ENCODE results near the gene HLCS.
"Not testable (repeated sequence)": the region's sequence is repeated elsewhere in the genome, so short reads cannot be mapped to it uniquely, and the experiment has no call there.

HLCS gene

DNA sequence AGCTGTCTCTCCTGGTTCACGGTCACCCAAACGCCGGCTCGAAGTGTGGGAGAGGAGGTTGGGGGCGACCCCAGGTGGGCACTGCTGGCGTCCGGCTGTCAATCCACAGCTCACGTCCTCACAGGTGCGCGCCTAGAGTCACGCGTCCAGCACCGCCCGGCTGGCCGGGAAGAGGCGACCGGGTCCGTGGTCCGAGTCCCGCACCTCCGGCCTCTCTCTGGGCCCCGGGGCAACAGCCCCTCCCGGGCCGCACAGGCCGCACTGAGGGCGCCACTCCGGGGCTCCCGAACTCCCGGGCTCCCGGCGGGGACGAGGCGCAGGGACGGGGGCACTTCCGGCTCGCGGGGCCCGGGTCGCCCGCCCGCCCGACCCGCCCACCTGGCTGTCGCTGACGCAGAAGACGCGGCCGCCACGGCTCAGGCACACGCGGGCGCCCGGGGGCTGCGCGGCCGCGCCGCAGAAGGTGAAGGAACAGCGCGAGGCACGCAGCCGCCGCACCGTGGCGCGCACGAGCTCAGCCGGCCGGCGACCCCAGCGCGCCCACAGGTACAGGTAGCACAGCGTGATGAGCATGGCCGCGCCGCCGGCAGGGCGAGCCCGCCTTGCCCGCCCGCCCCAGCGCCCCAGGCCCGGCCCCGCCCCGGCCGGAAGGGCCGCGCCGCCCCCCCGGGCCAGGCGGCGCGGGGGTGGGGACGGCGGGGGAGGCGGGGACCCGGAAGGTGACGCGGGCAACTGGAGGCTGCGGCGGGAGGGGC lies at the start of gene HLCS:
Gene HLCS, minus strand, starts transcription at position 604 of the 755 bp plus-strand sequence. Its CDS starts 31 bp downstream, at position 573.
- peak; percentile 87 for DNase-seq

DNA sequence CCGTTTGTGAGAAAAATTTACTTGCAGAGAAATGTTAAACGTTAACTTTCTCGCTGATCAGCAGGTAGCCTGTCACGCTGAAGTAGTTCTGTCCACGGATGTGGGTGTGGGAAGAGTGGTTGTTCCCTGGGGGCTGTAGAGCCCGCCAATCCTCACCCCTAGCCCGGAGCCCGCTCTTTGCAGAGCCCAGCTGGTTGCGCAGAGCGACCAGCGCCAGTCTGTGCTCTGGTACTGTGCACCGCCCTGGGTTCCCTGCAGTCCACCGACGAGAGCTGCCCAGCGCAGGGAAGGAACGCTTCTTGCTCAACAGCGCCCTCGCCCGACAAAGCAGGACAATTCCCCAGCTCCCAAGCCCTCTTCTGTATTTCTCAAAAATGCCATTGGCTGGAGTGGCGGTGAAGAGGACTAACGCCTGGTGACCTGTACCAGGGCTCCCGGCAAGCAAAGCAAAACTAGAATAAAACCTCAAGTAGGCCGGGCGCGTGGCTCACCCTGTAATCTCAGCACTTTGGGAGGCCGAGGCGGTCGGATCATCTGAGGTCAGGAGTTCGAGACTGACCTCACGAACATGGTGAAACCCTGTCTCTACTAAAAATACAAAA lies 43.4 kb upstream of the HLCS start:
- peak; percentile 87 for DNase-seq

DNA sequence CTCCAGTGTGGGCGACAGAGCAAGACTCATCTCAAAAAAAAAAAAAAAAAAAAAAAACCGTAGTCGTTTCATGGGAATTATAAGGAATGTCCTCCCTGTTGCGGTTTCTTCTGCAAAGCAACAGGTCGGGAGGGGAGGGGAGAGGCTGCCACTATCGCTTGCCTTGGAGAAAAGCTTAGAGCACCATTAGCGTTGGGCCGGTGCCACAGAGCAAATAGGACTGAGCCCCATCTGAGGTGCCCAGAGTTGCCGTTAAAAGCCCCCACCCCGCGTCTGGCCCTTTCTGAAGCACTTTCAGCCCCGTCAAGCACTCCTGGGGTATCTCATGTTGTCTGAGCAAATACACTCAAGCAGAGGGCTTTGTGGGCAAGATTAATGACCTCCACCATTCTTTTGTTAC lies 42.3 kb upstream of the HLCS start:
- peak; percentile 95 for DNase-seq

DNA sequence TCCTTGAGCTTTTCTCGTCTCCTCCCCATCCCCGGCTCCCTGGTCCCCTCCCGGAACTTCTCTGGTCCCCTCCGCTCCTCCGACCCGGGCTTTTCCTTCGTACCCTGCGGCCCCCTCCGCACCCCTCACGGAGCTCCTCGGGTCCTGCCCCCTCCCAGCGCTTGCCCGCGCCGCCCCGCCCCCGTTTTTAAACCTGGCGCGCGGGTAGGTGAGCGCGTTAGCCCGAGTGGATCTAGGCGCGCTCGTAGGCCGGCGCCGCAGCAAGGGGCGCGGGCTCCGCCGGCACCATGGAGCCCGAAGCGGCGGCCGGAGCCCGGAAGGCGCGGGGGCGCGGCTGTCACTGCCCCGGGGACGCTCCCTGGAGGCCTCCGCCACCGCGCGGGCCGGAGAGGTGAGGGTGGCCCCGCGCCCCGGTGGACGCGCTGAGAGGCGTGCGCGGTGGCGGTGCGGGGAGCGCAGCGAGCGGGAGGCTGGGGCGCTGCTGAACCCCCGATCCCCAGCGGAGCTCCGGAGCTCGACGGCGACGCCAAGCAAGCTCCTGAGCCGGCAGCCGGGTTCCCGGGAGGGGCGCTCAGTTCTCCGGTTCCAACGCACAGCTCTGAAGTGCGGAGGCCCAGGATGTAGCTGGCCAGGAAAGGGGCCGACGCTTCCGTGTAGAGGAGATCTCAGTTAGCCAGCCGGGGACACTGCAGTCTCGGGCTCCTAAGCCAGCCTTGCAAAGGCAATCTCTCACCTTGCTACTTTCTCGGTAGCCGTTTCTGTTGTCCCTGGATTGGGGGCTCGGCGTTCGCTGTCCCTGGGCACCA lies 40.2 kb upstream of the HLCS start, which contains the start of gene RIPPLY3:
Gene RIPPLY3, plus strand, starts transcription at position 217 of the 806 bp plus-strand sequence. Its CDS starts 71 bp downstream, at position 288.
- DNase-seq = peak; percentile 55

DNA sequence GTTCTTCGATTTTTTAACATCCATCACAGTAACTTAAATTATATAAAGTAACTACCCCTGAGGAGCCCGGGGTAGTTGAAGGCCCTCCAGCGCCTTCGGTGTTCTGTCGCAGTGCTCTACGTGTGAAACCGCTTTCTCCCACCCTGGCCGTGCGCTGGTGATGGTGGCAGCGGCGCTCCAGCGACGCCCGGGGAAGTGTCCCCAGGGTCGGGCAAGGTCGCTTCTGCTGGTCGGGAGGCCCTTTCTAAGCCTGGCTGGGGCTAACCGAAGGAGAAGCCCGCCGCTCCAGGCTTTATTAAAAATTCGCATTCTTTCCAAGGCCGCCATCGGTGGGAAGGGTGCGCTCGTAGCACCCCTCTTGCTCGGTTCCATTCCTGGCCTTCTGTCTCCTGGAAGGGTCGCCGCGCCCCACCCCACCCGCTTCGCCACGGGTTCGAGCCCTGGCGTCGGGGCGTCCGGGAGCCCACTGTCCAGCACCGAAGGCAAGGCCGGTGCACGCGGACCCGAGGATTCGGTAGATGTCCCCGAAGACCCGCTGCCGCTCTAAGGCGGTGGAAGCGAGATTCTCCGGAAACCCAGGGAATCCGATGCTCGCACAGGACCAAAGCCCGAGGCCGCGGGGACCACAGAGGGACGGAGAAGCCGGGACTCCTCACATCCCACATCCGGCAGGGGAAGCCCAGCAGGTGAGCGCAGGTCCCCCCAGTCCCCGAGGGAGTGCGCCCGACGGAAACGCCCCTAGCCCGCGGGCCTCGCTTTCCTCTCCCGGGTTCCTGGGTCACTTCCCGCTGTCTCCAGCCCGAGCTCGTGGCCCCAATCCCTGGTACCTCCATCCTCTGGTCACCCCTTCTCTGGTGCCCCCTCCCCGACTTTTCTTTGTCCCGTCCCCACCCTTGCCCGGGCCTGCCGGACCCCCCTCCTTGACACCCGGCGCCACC lies 39.3 kb upstream of the HLCS start:
- no peak for DNase-seq

DNA sequence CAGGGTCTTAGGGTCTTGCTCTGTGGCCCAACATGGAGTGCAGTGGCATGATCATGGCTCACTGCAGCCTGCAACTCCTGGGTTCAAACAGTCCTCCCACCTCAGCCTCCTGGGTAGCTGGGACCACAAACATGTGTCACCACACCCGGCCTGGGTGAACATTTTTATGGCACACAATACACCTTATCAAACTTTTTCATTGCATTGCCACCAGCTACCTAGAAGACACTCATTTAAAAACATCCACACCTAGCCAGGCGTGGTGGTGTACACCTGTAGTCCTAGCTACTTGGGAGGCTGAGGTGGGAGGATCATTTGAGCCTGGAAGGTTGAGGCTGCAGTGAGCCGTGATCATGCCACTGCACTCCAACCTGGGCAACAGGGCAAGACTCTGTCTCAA lies 37.4 kb upstream of the HLCS start:
- not testable (repeated sequence) for DNase-seq

DNA sequence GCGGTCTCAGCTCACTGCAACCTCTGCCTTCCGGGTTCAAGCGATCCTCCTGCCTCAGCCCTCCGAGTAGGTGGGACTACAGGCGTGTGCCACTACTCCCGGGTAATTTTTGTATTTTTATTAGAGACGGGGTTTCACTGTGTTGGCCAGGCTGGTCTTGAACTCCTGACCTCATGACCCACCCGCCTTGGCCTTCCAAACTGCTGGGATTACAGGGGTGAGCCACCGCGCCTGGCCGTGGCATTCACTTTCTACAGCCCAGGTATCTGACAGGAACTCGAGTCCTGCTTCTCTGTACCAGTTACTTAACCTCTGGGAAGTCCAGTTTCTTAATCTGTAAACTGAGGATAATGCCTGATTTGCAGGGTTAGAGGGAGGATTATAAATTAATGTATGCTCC lies 36.4 kb upstream of the HLCS start:
- not testable (repeated sequence) for DNase-seq

DNA sequence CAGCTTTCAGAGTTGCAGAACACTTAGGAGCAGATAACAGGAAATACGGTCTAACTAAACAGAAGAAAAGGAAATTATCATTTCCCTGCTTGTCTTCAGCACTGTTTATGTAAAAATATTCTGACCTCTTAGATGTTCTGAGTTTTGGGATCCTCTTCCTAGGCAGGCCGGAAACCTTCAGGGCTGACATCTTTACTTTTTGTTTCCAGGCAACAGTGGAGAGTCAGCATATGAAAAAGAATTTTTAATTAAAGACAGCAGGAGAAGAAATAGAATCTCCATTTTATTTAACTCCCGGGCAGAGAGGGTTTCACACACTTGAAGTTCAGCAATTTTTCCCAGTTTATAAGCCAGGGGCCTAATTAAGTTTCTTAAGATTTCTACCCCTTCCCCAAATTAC lies 35.0 kb upstream of the HLCS start:
- no peak for DNase-seq

DNA sequence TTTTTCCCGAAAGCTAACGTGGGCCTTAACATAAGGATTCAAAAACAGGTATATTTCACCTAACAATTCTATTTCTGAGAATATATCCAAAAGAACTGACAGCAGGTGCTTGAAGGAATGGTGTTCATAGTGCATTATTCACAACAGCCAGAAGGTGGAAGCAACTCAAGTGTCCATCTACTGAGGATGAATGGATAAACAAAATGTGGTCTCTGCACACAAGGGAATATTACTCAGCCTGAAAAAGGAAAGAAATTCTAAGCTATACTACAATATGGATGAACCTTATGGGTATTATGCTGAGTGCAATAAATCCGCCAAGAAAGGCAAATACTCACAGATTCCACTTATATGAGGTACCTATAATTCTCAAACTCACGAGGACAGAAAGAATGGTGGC lies 33.9 kb upstream of the HLCS start:
- DNase-seq = no peak

DNA sequence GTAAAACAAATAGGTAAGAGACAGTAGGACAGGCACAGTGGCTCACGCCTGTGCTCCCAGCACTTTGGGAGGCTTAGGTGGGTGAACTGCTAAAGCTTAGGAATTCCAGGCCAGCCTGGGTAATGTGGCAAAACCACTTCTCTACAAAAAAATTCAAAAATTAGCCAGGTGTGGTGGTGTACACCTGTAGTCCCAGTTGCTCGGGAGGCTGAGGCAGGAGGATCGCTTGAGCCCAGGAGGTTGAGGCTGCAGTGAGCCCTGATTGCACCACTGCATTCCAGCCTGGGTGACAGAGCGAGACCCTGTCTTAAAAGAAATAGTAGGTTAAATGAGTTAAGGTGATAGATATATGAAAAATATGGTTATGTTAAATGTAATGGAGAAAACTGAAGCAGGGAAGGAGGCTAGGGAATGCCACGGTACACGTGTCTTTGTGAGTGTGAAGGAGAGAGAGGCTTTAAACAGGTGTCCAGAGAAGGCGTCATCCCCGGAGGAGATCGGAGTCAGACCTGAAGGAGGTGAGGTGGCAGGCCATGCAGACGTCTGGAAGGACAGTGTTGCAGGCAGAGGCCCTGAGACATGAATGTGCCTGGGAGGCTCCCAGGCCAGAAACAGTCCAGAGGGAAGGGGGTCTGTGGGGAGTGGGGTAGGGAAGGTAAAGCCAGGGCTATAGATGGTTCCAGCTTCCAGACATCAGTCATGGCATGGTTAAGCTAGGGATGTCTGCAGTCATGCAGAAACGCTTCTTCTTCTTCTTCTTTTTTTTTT lies 32.8 kb upstream of the HLCS start:
- DNase-seq = no peak

DNA sequence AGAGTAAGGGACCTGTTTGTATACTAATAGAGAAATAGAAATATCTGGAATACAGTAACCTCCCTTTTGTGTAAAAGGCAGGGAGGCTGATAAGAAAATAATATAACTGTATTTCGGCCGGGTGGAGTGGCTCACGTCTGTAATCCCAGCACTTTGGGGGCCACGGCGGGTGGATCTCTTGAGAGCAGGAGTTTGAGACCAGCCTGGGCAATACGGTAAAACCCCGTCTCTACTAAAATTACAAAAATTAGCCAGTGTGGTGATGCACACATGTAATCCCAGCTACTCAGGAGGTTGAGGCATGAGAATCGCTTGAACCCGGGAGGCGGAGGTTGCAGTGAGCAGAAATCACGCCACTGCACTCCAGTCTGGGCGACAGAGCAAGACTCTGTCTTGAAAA lies 28.8 kb upstream of the HLCS start:
- DNase-seq = not testable (repeated sequence)

DNA sequence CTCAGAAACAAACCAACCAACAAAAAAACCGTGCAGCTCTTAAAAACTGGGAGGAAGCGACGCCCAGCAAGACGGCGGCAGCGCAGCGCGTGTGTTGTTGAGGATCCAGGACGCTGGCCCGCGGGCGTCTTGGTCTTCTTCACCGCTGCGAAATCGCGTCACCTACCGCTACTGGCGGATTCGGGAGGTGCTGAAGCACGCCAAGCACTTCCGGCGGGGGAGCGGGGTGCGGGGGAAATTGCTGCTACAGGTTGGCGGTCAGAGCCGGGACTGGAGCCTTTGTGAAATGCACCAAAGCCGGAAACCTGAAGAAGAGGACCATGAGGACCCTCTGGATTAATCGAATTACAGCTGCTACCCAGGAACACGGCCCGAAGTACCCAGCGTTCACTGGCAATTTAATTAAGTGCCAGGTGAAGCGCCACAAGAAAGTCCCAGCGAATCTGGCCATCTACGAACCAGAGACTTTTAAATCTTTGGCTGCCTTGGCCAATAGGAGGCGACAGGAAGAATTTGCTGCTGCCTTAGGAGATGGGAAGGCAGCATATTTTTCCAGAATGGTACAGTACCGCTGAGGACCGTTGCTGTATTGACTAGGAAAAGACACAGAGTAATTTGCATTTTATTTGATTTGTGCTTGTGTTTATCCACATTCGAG lies 28.2 kb upstream of the HLCS start:
- no peak for DNase-seq

DNA sequence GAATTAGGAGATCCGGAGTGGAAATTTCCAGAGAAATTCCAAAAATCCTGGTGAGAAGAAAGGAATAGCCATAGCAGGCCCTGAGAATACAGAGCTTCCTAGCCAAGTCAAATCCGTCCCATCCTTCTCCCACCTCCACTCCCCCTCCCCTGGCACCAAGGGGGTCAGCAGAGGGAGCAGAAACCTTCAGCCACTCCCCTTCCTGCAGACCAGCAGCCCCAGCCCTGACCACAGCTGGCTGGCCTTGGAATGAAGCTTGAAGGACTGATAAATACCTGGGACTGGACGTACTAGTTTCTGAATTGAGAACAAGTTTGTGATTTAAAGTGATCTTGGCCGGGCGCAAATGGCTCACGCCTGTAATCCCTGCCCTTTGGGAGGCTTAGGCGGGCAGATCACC lies 26.2 kb upstream of the HLCS start:
- DNase-seq = no peak

DNA sequence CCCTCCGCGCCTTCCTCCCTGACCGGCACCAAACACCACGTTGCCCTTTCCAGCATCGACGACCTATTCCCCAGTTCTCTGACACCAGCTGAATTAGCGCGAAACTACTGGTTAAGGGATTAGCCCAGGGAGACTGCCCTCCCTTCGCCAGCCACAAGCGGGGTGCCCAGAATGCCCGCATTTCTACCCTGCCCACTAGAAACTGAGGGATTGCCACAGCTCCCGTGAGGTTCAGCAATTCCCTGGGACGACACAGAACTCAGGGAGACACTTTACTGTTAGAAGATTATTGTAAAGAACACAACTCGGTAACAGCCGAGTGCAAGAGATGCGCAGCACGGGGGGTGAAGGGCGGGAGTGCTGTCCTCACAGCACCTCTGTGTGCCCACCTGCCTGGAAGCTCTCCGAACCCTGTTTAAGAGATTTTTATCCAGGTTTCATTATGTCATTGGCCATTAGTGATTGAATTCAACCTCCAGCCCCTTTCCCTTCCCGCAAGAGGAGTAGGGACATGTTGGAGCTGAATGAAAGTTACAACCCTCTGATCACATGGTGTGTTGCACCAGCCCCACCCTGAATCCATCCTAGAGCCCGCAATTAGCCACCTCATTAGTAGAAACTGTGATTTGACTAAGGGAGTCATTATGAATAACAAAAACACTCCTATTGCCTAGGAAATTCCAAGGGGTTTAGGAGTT lies 24.2 kb upstream of the HLCS start:
- DNase-seq = peak; percentile 80

DNA sequence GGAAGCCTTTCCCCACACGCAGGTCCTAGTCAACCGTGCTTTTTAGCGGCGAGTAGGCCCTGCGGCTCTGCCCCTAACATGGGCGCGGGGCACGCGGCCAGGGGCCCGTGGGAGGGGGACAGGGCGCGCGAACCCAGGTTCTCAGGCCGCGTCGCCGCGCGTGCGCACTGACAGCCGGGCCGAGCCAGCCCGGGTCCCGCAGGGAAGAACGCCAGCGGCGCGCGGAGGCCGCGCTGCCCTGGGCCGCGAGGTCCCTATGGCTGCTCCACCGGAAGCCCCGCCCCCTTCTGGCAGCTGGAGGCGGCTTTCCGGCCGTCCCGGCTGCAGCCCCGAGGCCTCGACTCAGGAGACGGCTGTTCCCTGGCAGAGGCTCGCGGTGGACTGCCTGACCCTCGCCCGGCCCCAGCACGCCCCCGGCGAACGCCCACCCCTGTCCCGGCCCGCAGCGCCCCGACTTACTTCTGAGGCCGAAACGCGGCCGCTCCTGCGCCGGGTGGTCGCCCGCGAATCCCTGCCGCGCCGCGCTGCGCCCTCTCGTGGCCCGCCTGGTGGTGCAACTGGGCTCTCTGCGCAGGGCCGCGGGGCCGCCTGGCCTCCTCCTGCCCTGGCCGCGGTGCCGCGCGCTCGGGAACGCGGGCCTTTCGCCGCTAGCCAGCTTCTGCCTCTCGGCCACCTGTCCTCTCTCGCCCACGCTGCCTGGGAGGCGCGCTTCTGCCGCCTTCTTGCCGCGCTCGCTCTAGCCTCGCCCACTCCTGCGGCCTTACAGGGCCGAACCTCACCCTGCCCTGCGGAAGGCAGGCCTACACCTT lies 23.4 kb upstream of the HLCS start:
- peak; percentile 91 for DNase-seq

DNA sequence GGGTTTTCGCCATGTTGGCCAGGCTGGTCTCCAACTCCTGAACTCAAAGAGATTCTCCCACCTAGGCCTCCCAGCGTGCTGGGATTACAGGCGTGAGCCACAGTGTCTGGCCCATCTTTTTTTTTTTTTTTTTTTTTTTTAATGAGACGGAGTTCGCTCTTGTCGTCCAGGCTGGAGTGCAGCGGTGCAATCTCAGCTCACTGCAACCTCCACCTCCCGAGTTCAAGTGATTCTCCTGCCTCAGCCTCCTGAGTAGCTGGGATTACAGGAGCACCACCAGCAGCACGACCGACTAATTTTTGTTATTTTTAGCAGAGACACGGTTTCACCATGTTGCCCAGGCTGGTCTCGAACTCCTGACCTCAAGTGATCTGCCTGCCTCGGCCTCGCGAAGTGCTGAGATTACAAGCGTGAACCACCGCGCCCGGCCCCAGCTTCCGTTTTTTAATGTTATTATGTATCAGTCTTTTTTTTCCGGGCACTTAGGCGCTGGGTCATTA lies 22.8 kb upstream of the HLCS start:
- DNase-seq = not testable (repeated sequence)

DNA sequence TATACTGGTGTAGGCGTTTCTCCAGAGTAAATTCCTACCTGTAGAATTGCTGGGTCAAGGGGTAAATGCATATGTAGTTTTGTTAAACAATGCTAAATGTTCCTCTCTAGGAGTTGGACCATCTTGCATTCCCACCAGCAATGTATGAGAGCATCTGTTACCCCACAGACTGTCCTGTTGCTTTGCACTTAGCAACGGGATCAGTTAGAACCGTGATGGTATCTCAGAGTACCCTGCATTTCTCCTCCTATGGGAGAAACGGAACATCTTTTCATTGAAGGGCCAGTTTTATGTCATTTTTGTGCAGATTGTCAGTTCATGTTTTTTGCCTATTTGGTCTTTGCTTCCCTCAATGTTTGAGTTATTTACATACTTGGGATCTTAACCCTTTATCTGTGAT lies 22.1 kb upstream of the HLCS start:
- DNase-seq = no peak

DNA sequence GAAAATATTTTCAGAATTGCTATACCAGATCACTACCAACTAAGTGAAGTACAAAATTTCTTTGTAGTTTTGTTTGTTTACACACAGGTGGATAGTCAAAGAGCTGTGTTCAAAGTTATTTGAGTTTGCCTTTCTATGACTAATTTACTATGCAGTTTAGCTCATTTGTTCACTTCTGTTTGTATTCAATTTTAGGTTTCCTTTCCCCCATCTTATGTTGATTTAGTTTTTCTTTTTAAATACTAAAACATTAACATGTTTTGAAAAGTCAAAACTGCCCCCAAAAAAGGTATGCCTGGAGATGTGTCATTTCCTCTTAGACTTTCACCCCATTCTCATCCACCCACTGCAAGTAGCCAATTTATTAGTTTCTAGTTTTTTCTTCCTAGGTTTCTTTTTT lies 21.4 kb upstream of the HLCS start:
- no peak for DNase-seq

Data from NCI-H146 (cell line).